K562 (cell line): ENCODE data around the gene SLC7A8. TPM values are rescaled to one million over a fixed set of nuclear protein-coding genes. Genes with fewer than 3 reads are reported as not detected.

Experiments used
- ZBTB17 ChIP-seq: fragments of 450-650 bp; formaldehyde crosslinking; IDR thresholded peaks from 2 replicates; pipeline ENCODE4 v1.4.0; 2020; ENCODE audit warnings: mild to moderate bottlenecking
- polyA plus RNA-seq, 8 experiments: library from polyadenylated mRNA; depleted of rRNA in 4 of 8; stranded (reverse) in 5 of 8; unstranded in 3 of 8; fragments of >200 nt; fragmentation: Nextera tagmentation in 2 of 8; fragmentation: Illumina TruSeq in 1 of 8; extraction: Ambion mirVana in 2 of 8; extraction: Trizol in 1 of 8; gene quantifications; 2 replicates each; pipeline versions ENCODE4 v1.2.1 to v1.2.3, GENCODE V29; 2011 to 2014; ENCODE audit warnings: inconsistent platforms in 1 of 8, missing spikeins in 1 of 8
- total RNA-seq, 7 experiments: library from RNA; depleted of rRNA in 6 of 7; stranded (reverse); fragments of >200 nt in 6 of 7; fragmentation: Illumina TruSeq in 2 of 7; extraction: Trizol in 2 of 7; gene quantifications; 2 replicates each; pipeline versions ENCODE4 v1.2.1 to v1.2.3, GENCODE V29; 2011 to 2021; ENCODE audit warnings: low replicate concordance in 1 of 7
- TF ChIP-seq, protein P1 (sequence below): sonication (generic); formaldehyde crosslinking; IDR thresholded peaks from 2 replicates; pipeline ENCODE4 v1.8.1; 2023; ENCODE audit warnings: missing genetic modification reagents, mild to moderate bottlenecking, borderline replicate concordance
- TF ChIP-seq, protein P2 (sequence below), 2 experiments: fragments of 450-650 bp; formaldehyde crosslinking in 1 of 2; IDR thresholded peaks; 2 replicates each; pipeline versions ENCODE4 v1.4.0 to v1.6.1; 2014 to 2020; ENCODE audit warnings: mild to moderate bottlenecking in 2 of 2, borderline replicate concordance in 1 of 2, low read depth in 1 of 2

Gene SLC7A8
- total and polyA plus RNA-seq, 9 of the 15 experiments (the other 6 are each of a cell fraction or from before 2014, with no cell fraction given), result 2.0 to 33.0 (median 6.0) TPM

DNA sequence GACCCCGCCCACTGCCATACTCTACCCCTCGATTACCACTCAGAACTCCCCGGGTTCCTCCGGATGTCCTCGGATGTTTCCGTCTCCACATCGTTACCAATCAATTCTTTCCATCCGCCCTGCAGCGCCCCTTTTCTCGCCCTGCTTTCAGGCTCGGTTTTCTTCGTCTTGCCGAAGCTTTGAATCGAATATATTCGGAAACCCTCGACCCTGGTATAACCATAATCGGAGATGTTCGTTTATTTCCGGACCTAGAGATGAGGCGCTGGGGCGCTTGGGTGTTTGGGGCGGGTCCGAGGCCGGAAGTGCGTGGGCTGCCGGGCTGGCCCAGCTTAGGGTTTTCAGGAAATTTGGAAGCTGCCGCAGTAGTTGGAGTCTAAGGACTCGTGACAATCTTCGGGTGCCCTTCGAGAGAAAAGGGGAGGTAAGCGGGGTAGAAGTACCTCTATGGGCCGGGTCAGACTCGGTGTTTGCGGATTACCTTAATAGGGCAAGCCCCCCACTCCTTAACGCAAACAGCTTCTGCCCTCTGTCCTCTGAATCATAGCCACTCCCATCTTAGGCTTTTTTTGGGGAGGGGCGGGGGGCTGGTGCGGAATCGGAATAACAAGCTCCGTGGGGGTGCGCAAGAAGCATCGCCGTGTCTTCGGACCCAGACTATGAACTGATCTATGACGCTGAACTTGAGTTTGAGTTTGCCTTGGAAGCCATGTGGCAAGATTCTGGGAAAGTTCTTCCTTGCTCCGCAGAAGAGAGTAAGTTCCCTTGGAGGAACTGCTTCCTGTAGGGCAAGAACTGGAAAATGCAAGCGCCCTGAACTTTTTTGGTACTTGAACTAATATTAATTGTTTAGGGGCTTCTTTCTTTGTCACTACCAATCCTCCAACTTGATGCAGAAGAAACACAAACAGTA, 88.0 kb downstream of the SLC7A8 start, which contains the start of gene C14orf119 (continued):
- TF ChIP-seq, protein P1, sequence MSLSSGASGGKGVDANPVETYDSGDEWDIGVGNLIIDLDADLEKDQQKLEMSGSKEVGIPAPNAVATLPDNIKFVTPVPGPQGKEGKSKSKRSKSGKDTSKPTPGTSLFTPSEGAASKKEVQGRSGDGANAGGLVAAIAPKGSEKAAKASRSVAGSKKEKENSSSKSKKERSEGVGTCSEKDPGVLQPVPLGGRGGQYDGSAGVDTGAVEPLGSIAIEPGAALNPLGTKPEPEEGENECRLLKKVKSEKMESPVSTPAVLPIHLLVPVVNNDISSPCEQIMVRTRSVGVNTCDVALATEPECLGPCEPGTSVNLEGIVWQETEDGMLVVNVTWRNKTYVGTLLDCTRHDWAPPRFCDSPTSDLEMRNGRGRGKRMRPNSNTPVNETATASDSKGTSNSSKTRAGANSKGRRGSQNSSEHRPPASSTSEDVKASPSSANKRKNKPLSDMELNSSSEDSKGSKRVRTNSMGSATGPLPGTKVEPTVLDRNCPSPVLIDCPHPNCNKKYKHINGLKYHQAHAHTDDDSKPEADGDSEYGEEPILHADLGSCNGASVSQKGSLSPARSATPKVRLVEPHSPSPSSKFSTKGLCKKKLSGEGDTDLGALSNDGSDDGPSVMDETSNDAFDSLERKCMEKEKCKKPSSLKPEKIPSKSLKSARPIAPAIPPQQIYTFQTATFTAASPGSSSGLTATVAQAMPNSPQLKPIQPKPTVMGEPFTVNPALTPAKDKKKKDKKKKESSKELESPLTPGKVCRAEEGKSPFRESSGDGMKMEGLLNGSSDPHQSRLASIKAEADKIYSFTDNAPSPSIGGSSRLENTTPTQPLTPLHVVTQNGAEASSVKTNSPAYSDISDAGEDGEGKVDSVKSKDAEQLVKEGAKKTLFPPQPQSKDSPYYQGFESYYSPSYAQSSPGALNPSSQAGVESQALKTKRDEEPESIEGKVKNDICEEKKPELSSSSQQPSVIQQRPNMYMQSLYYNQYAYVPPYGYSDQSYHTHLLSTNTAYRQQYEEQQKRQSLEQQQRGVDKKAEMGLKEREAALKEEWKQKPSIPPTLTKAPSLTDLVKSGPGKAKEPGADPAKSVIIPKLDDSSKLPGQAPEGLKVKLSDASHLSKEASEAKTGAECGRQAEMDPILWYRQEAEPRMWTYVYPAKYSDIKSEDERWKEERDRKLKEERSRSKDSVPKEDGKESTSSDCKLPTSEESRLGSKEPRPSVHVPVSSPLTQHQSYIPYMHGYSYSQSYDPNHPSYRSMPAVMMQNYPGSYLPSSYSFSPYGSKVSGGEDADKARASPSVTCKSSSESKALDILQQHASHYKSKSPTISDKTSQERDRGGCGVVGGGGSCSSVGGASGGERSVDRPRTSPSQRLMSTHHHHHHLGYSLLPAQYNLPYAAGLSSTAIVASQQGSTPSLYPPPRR, result no peak
- TF ChIP-seq, protein P2, sequence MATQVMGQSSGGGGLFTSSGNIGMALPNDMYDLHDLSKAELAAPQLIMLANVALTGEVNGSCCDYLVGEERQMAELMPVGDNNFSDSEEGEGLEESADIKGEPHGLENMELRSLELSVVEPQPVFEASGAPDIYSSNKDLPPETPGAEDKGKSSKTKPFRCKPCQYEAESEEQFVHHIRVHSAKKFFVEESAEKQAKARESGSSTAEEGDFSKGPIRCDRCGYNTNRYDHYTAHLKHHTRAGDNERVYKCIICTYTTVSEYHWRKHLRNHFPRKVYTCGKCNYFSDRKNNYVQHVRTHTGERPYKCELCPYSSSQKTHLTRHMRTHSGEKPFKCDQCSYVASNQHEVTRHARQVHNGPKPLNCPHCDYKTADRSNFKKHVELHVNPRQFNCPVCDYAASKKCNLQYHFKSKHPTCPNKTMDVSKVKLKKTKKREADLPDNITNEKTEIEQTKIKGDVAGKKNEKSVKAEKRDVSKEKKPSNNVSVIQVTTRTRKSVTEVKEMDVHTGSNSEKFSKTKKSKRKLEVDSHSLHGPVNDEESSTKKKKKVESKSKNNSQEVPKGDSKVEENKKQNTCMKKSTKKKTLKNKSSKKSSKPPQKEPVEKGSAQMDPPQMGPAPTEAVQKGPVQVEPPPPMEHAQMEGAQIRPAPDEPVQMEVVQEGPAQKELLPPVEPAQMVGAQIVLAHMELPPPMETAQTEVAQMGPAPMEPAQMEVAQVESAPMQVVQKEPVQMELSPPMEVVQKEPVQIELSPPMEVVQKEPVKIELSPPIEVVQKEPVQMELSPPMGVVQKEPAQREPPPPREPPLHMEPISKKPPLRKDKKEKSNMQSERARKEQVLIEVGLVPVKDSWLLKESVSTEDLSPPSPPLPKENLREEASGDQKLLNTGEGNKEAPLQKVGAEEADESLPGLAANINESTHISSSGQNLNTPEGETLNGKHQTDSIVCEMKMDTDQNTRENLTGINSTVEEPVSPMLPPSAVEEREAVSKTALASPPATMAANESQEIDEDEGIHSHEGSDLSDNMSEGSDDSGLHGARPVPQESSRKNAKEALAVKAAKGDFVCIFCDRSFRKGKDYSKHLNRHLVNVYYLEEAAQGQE (IDR thresholded peaks at IDR 0.05; ENCODE audit: borderline replicate concordance), result no peak
- TF ChIP-seq, protein P2 (CRISPR knock-in tag; IDR thresholded peaks at IDR 0.05; ENCODE audit: low read depth), result peak; percentile 62; the same call in 1 of the 2 replicates
- 0 out of 2 replicates have a peak, but pooled peaks have one; percentile 33 for TF ChIP-seq ZBTB17 (CRISPR knock-in tag)
